NT2/D1 (cell line): ENCODE data around the gene MCCD1.

ENCODE experiments used
- SUZ12 ChIP-seq: IDR thresholded peaks from 2 replicates; pipeline ENCODE4 v1.6.1; 2011; ENCODE audit not compliant: insufficient read length, insufficient read depth; ENCODE audit errors: extremely low read depth
- YY1 ChIP-seq: IDR thresholded peaks from 2 replicates; pipeline ENCODE4 v1.6.1; 2011; ENCODE audit not compliant: insufficient read length, insufficient read depth
- ZNF274 ChIP-seq: IDR thresholded peaks from 2 replicates; pipeline ENCODE4 v1.6.1; 2011; ENCODE audit warnings: mild to moderate bottlenecking, low read depth, low read length

DNA sequence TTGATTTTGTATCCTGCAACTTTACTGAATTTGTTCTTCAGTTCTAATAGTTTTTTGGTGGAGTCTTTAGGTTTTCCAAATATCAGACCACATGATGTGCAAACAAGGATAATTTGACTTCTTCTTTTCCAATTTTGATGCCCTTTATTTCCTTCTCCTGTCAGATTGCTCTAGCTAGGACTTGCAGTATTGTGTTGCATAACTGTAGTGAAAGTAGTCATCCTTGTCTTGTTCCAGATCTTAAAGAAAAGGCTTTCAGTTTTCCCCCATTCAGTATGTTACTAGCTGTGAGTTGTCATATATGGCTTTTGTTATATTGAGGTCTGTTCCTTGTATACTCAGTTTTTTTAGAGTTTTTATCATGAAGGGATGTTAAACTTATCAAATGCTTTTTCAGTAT, 26.2 kb upstream of the MCCD1 start:
- TF ChIP-seq SUZ12 (no peak), ZNF274 (no peak), YY1 (no peak)
